CD14-positive monocyte (primary cell): ENCODE results near the gene GPR158. TPM values are rescaled to one million over a fixed set of nuclear protein-coding genes. Genes with fewer than 3 reads are reported as not detected.

Source experiments
- DNase-seq, 3 donors: peaks; one replicate each; pipeline ENCODE4 v3.0.0-alpha.2; 2011 to 2022
- H2AFZ ChIP-seq: 2 replicates; pipeline ENCODE4 v1.6.0; 2012; ENCODE audit warnings: mild to moderate bottlenecking, low read depth, low read length, inconsistent platforms; ENCODE audit not compliant: insufficient read depth, poor library complexity, severe bottlenecking
- H3K27ac ChIP-seq, 2 donors: 1 replicate in 1 of 2; 2 replicates in 1 of 2; pipeline ENCODE4 v1.5.1; 2012 to 2013; ENCODE audit warnings: low read length in 2 of 2, control low read depth in 1 of 2, inconsistent platforms in 1 of 2, low read depth in 1 of 2, mild to moderate bottlenecking in 1 of 2
- H3K27me3 ChIP-seq, 2 donors: one replicate each; pipeline versions ENCODE4 v1.6.0 to v1.6.1; 2011 to 2013; ENCODE audit warnings: low read length in 2 of 2; ENCODE audit not compliant: control insufficient read depth in 2 of 2, insufficient read depth in 2 of 2
- H3K36me3 ChIP-seq, 2 donors: replicated peaks in 1 of 2; 1 replicate in 1 of 2; 2 replicates in 1 of 2; pipeline versions ENCODE4 v1.5.1 to v1.6.1; 2012 to 2013; ENCODE audit warnings: low read length in 2 of 2, control low read depth in 1 of 2, inconsistent platforms in 1 of 2, mild to moderate bottlenecking in 1 of 2; ENCODE audit not compliant: insufficient read depth in 2 of 2, control insufficient read depth in 1 of 2
- H3K4me1 ChIP-seq, 2 donors: 1 replicate in 1 of 2; 2 replicates in 1 of 2; pipeline versions ENCODE4 v1.5.1 to v1.6.1; 2012 to 2013; ENCODE audit warnings: low read length in 2 of 2, control low read depth in 1 of 2, inconsistent platforms in 1 of 2, mild to moderate bottlenecking in 1 of 2, moderate library complexity in 1 of 2; ENCODE audit not compliant: insufficient read depth in 2 of 2, control insufficient read depth in 1 of 2
- H3K4me2 ChIP-seq: replicated peaks from 2 replicates; pipeline ENCODE3; 2012; ENCODE audit warnings: low read length, moderate library complexity, mild to moderate bottlenecking; ENCODE audit not compliant: poor library complexity, severe bottlenecking; ENCODE audit errors: extremely low read depth
- H3K4me3 ChIP-seq, 3 experiments: fragments of 200-600 bp in 1 of 3; sonication (generic) in 1 of 3; replicated peaks in 1 of 3; 1 replicate in 2 of 3; 2 replicates in 1 of 3; pipeline ENCODE4 v1.5.1; 2011 to 2013; ENCODE audit warnings: low read length in 3 of 3, mild to moderate bottlenecking in 3 of 3, control low read depth in 2 of 3, low read depth in 2 of 3, inconsistent platforms in 1 of 3, moderate library complexity in 1 of 3
- H3K79me2 ChIP-seq: 2 replicates; pipeline ENCODE4 v1.6.0; 2012; ENCODE audit warnings: mild to moderate bottlenecking, control low read depth, inconsistent platforms, low read length, moderate library complexity; ENCODE audit not compliant: insufficient read depth
- H3K9ac ChIP-seq: 2 replicates; pipeline ENCODE4 v1.6.0; 2017; ENCODE audit warnings: low read length, mild to moderate bottlenecking; ENCODE audit not compliant: insufficient read depth, poor library complexity, severe bottlenecking
- H3K9me3 ChIP-seq, 2 donors: replicated peaks in 1 of 2; 1 replicate in 1 of 2; 2 replicates in 1 of 2; pipeline versions ENCODE4 v1.5.1 to v1.6.1; 2012 to 2013; ENCODE audit warnings: low read length in 2 of 2, control low read depth in 1 of 2; ENCODE audit not compliant: control insufficient read depth in 1 of 2, insufficient read depth in 1 of 2
- H4K20me1 ChIP-seq: 2 replicates; pipeline ENCODE4 v1.6.0; 2012; ENCODE audit warnings: mild to moderate bottlenecking, low read length, control low read depth, moderate library complexity; ENCODE audit not compliant: insufficient read depth
- H3K27ac Mint-ChIP-seq, 7 donors: one replicate each; pipeline ENCODE4 v1.8.0; 2020; ENCODE audit warnings: mild to moderate bottlenecking in 7 of 7, mixed read lengths in 7 of 7, moderate library complexity in 6 of 7, inconsistent platforms in 2 of 7
- H3K27me3 Mint-ChIP-seq, 3 donors: one replicate each; pipeline ENCODE4 v1.8.0; 2021 to 2022; ENCODE audit warnings: low read depth in 3 of 3, mild to moderate bottlenecking in 3 of 3, mixed read lengths in 3 of 3, moderate library complexity in 3 of 3, inconsistent platforms in 1 of 3
- H3K36me3 Mint-ChIP-seq, 2 donors: one replicate each; pipeline ENCODE4 v1.8.0; 2020; ENCODE audit warnings: mixed read lengths in 2 of 2, inconsistent platforms in 1 of 2, mild to moderate bottlenecking in 1 of 2
- H3K4me1 Mint-ChIP-seq: one replicate; pipeline ENCODE4 v1.8.0; 2020; ENCODE audit warnings: mild to moderate bottlenecking, mixed read lengths
- H3K4me3 Mint-ChIP-seq, 2 donors: one replicate each; pipeline ENCODE4 v1.8.0; 2020; ENCODE audit warnings: mild to moderate bottlenecking in 2 of 2, mixed read lengths in 2 of 2, moderate library complexity in 1 of 2
- H3K9me3 Mint-ChIP-seq, 7 donors: one replicate each; pipeline ENCODE4 v1.8.0; 2020 to 2022; ENCODE audit warnings: mixed read lengths in 7 of 7, mild to moderate bottlenecking in 6 of 7, moderate library complexity in 6 of 7, inconsistent platforms in 2 of 7
- CTCF ChIP-seq: fragments of 200-600 bp; IDR thresholded peaks from one replicate; pipeline ENCODE4 v1.8.0; 2022; ENCODE audit warnings: antibody characterized with exemption, mild to moderate bottlenecking
- WGBS: methylation state at CpG from one replicate; pipeline ENCODE4 v1.1.5; 2013; ENCODE audit warnings: missing lambda C conversion rate; ENCODE audit not compliant: insufficient coverage; 5-methylcytosine and 5-hydroxymethylcytosine counted together
- intact Hi-C, 2 donors: fragments of 100-400 bp; cut with micrococcal nuclease; formaldehyde crosslinking; loops; one replicate each; pipeline versions ENCODE4 v1.15.0 to v1.15.1; 2023
- polyA plus RNA-seq, 3 donors: library from polyadenylated mRNA; depleted of rRNA in 1 of 3; unstranded in 2 of 3; stranded (reverse) in 1 of 3; fragments of 300-500 nt in 2 of 3; fragments of >200 nt in 1 of 3; fragmentation: Illumina TruSeq in 2 of 3; gene quantifications; 1 replicate in 2 of 3; 2 replicates in 1 of 3; pipeline ENCODE4 v1.2.3, GENCODE V29; 2012 to 2021

Gene GPR158
- polyA plus RNA-seq, 3 donors: not detected

- Histone ChIP-seq H3K9ac (no peak overlapping the region), H3K79me2 (no peaks in the 10 kb centered on the region), H3K9me3 (peaks cover 0 to 6% of the 10 kb centered on the region in 2 donors), H3K36me3 (no peaks in the 10 kb centered on the region), H3K4me1 (no peaks in the 10 kb centered on the region), H4K20me1 (no peaks in the 10 kb centered on the region), H3K4me2 (no peak overlapping the region), H3K4me3 (no peak overlapping the region), H3K27ac (no peak overlapping the region), H3K27me3 (no peaks in the 10 kb centered on the region), H2AFZ (no peak overlapping the region)
- Mint-ChIP-seq H3K36me3 (no peaks in the 10 kb centered on the region), H3K9me3 (peaks cover under 1 to 14% (median 3%) of the 10 kb centered on the region in 7 donors), H3K4me3 (no peak overlapping the region), H3K27me3 (peaks cover 0 to 2% (median 0%) of the 10 kb centered on the region in 3 donors), H3K4me1 (no peaks in the 10 kb centered on the region), H3K27ac (no peak overlapping the region)
- 72% methylated on average over 9 of the region's 12 CpGs for WGBS
- intact Hi-C loops: no loop called here
- DNase-seq: no peak
- no peak for TF ChIP-seq CTCF
Observed at GRCh38 chr10:25142116-25142864, 32.5 kb upstream of the GPR158 start.

GRCh38 chr10:25157650-25158049, 17.2 kb upstream of the GPR158 start:
- Mint-ChIP-seq H3K27me3 (no peaks in the 10 kb centered on the region), H3K36me3 (no peaks in the 10 kb centered on the region), H3K27ac (no peak overlapping the region), H3K4me1 (no peaks in the 10 kb centered on the region), H3K4me3 (no peak overlapping the region), H3K9me3 (peaks cover 0 to 6% (median 3%) of the 10 kb centered on the region in 7 donors)
- Histone ChIP-seq H3K4me3 (no peak overlapping the region), H3K36me3 (no peaks in the 10 kb centered on the region), H2AFZ (no peak overlapping the region), H3K79me2 (no peaks in the 10 kb centered on the region), H3K9ac (no peak overlapping the region), H4K20me1 (no peaks in the 10 kb centered on the region), H3K27ac (no peak overlapping the region), H3K9me3 (no peaks in the 10 kb centered on the region), H3K4me1 (no peaks in the 10 kb centered on the region), H3K4me2 (no peak overlapping the region), H3K27me3 (no peaks in the 10 kb centered on the region)
- intact Hi-C loops: no loop called here
- no peak for TF ChIP-seq CTCF
- 94% methylated on average over 2 of the region's 3 CpGs for WGBS
- no peak for DNase-seq
